ENCODE data around the gene TLK1.

Gene TLK1

DNA sequence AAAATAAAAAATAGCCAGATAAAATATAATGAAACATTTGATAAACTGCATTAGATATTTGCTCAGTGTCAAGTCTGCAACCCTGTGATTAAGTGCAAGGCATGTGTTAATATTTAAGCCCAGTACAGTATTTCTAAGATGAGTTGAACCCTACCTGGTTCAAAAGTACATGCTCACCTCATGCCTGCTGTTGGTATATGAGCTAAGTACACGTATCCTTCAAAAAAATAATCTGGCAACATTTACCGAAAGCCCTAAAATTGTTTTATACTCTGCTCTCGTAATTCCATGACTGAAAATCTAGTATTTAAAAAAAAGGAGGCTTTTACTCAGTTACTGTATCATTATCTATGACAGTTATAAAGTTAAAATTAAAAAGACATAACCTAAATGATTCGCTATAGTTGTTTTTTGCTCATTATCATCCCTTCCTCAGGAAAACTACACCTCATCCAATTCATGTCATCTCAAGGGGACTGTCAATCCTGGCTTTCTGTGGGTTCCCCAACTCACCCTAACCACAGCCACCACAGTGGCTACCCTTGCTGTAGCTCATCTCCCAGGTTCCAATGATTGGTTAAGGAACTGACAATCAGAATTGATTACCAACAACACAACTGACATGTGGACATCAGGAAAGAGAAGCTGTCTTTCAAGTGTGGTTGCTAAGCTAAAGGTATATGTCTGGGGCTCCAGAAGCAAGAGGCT, 10.6 kb downstream of the TLK1 start:
- H3K27ac ChIP-seq = no peak overlapping the region
- TF ChIP-seq, protein P1, sequence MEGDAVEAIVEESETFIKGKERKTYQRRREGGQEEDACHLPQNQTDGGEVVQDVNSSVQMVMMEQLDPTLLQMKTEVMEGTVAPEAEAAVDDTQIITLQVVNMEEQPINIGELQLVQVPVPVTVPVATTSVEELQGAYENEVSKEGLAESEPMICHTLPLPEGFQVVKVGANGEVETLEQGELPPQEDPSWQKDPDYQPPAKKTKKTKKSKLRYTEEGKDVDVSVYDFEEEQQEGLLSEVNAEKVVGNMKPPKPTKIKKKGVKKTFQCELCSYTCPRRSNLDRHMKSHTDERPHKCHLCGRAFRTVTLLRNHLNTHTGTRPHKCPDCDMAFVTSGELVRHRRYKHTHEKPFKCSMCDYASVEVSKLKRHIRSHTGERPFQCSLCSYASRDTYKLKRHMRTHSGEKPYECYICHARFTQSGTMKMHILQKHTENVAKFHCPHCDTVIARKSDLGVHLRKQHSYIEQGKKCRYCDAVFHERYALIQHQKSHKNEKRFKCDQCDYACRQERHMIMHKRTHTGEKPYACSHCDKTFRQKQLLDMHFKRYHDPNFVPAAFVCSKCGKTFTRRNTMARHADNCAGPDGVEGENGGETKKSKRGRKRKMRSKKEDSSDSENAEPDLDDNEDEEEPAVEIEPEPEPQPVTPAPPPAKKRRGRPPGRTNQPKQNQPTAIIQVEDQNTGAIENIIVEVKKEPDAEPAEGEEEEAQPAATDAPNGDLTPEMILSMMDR (conservative IDR thresholded peaks at IDR 0.05) = no peak

- TF ChIP-seq, protein P1 (conservative IDR thresholded peaks at IDR 0.05) = no peak
- no peak overlapping the region for H3K27ac ChIP-seq
These were observed 11.3 kb downstream of the TLK1 start for GRCh38 chr2:171149171-171149938.

- no peak overlapping the region for H3K27ac ChIP-seq
- TF ChIP-seq, protein P1 (conservative IDR thresholded peaks at IDR 0.05) = no peak
These were observed 13.6 kb downstream of the TLK1 start for GRCh38 chr2:171147081-171147480.

- TF ChIP-seq, protein P1 (conservative IDR thresholded peaks at IDR 0.05) = no peak
- no peak overlapping the region for H3K27ac ChIP-seq
These were observed 14.1 kb downstream of the TLK1 start for GRCh38 chr2:171146633-171147032.

DNA sequence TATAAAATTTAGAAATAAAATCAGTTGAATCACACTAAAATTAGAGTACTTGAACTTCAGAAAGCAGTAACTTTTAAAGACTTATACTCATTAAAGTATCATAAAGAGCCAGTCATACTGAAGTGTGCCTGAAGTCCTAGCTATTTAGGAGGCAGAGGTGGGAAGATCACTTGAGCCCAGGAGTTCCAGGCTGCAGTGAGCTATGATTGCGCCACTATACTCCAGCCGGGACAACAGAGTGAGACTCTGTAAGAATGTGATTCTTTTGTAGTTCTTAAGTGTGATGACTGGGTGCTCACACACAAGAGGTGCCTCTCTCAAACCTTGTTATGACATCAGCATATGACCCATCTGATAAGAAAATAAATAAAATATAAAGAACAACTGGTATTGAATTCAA, 14.6 kb downstream of the TLK1 start:
- H3K27ac ChIP-seq = no peak overlapping the region
- TF ChIP-seq, protein P1 (conservative IDR thresholded peaks at IDR 0.05) = no peak

- TF ChIP-seq, protein P1 (conservative IDR thresholded peaks at IDR 0.05) = no peak
- no peak overlapping the region for H3K27ac ChIP-seq
These were observed 17.0 kb downstream of the TLK1 start for GRCh38 chr2:171143670-171144062.

DNA sequence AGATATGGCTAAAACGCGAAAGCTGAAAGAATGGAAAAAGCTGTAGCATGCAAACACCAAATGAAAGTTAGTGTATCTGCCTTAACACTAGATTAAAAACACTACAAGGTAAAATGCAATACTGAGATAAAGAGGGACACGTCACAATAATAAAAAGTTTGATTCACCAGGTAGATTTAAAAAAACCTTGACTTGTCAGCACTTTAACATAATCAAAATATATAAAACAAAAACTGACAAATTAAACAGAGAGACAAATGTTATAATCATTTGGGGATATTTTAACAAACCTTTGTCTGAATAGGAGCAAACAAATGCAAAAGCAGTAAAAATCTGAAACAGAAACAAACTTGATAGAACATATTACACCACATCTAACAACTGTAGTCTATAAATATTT, 18.3 kb downstream of the TLK1 start:
- H3K27ac ChIP-seq = no peak overlapping the region
- TF ChIP-seq, protein P1 (conservative IDR thresholded peaks at IDR 0.05) = no peak
